AG04449 (cell line): ENCODE measurements around the gene C11orf68.
"Not testable (repeated sequence)": the region's sequence is repeated elsewhere in the genome, so short reads cannot be mapped to it uniquely, and the experiment has no call there.

ENCODE experiments used
- CTCF ChIA-PET: fragments of 350-600 bp; formaldehyde crosslinking; extraction: SDS; loops from one replicate; lab custom pipeline; 2021; ENCODE audit warnings: antibody characterized with exemption; lab: Yijun Ruan, JAX
- POLR2A ChIA-PET: fragments of 400-600, 350-600 bp; formaldehyde crosslinking; extraction: SDS; loops from one replicate; lab custom pipeline; 2020; ENCODE audit warnings: antibody characterized with exemption, inconsistent platforms; lab: Yijun Ruan, JAX
- DNase-seq: peaks from one replicate; pipeline ENCODE4 v3.0.0-alpha.2; 2010; ENCODE audit warnings: low read depth, low spot score
- H3K4me3 ChIP-seq: 2 replicates; pipeline ENCODE4 v1.5.1; 2011; ENCODE audit warnings: low read depth, mild to moderate bottlenecking, control low read depth, low read length
- CTCF ChIP-seq: IDR thresholded peaks from one replicate; pipeline ENCODE4 v1.5.1; 2011; ENCODE audit warnings: mild to moderate bottlenecking, moderate library complexity, low read length, control low read depth, inconsistent platforms; ENCODE audit not compliant: insufficient read depth; ENCODE audit errors: missing control alignments

C11orf68 gene

DNA sequence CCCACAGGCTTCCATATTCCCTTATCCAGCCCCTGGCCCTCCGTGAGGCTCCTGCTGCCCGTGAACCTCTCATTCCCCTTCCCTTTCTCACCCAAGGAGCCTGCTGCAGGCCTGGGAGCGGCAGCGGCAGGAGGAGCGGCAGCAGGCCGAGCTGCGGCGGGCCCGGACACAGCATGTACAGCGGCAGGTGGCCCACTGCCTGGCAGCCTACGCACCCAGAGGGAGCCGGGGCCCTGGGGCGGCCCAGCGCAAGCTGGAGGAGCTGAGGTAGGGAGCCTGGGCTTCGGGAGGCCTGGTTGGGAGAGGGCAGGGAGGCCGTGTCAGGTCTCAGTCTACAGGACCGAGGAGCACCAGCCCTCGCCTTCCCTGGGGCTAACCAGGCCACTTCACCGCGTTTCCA is 34.6 kb upstream of the C11orf68 start:
- H3K4me3 ChIP-seq, result no peak overlapping the region
- DNase-seq, result no peak
- POLR2A ChIA-PET, result no interaction called here
- CTCF ChIA-PET, result interaction anchor here (1.0 kb wide), 1 partner anchor 69 kb away, joined by 5 read pairs; no protein-coding TSS in a partner anchor
- no peak for TF ChIP-seq CTCF

DNA sequence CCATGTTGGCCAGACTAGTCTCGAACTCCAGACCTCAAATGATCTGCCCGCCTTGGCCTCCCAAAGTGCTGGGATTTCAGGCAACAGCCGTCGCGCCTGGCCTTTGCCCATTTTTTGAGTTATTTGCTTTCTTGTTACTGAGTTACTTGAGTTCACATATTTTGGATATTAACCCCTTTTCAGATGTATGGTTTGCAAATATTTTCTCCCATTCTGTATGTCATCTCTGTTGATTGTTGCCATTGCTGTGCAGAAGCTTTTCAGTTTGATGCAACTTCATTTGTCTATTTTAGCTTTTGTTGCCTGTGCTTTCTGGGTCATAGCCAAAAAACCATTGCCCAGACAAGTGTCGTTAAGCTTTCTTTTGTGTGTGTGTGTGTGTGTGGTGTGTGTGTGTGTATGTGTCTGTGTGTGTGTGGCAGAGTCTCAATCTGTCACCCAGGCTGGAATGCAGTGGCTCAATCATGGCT is 33.2 kb upstream of the C11orf68 start:
- CTCF ChIA-PET, result interaction anchor here (1.1 to 1.4 kb wide), 2 partner anchors 63 to 67 kb away, joined by 3 to 4 read pairs; no protein-coding TSS in a partner anchor
- no peak overlapping the region for H3K4me3 ChIP-seq
- no peak for TF ChIP-seq CTCF
- no peak for DNase-seq
- POLR2A ChIA-PET, result no interaction called here

GRCh38 chr11:65951641-65952040 is 32.8 kb upstream of the C11orf68 start:
- POLR2A ChIA-PET, H3K4me3 ChIP-seq, DNase-seq: not testable (repeated sequence)
- CTCF ChIA-PET, result interaction anchor here (1.1 to 1.4 kb wide), 2 partner anchors 62 to 67 kb away, joined by 3 to 4 read pairs; no protein-coding TSS in a partner anchor

GRCh38 chr11:65950711-65951110 is 31.8 kb upstream of the C11orf68 start:
- POLR2A ChIA-PET, H3K4me3 ChIP-seq, DNase-seq, CTCF ChIA-PET: not testable (repeated sequence)

- DNase-seq, result no peak
- ChIA-PET POLR2A (no interaction called here), CTCF (interaction anchor here (1.5 to 1.8 kb wide), 2 partner anchors 13 to 63 kb away, joined by 5 to 10 read pairs; no protein-coding TSS in a partner anchor)
- no peak overlapping the region for H3K4me3 ChIP-seq
- no peak for TF ChIP-seq CTCF
These were observed 28.8 kb upstream of the C11orf68 start for GRCh38 chr11:65947603-65948125.

DNA sequence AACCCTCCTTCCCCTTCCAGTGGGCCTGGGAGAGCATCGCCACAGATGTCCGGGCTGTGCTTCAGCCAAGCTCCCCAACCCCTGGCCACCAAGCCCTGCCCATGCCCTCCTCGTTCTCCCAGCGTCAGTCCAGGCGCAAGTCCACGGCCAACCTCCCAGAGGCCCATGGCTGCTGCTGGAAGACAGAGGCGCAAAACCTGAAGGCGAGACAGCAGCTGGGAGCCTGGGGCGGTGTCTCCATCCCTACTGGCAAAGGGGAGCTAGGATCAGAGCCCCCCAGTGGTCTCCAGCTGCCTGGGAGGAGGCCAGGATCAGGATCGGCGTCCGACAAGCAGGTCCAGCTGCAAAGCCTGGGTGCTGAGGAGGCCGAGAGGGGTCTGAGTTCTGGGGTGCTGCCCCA is 28.3 kb upstream of the C11orf68 start:
- H3K4me3 ChIP-seq, result no peak overlapping the region
- no peak for DNase-seq
- ChIA-PET POLR2A (no interaction called here), CTCF (no interaction called here)
- TF ChIP-seq CTCF, result no peak

DNA sequence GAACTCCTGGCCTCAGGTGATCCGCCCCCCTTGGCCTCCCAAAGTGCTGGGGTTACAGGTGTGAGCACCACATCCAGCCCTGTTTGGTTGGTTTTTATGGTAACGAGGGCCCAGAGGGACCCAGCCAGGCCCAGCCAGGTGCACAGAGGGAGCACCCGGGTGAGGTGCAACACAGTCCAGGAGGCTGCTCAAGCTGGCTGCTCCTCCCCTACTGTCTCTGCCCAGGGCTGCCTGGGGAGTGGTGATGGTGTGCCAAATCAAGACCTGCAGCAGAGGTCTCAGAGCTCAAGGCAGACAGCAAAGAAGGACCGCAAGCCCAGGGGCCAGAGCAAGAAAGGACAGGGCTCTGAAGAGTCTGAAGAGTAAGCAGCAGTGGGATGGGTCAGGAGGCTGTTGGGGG is 27.8 kb upstream of the C11orf68 start:
- ChIA-PET POLR2A (no interaction called here), CTCF (no interaction called here)
- H3K4me3 ChIP-seq, result no peak overlapping the region
- DNase-seq, result no peak
- no peak for TF ChIP-seq CTCF
